ENCODE measurements around the gene SV2C. TPM values are rescaled to one million over a fixed set of nuclear protein-coding genes. Genes with fewer than 3 reads are reported as not detected.
A peak's percentile ranks its signal among the peaks of the same experiment; 100 is the strongest.
"Not testable (repeated sequence)": the region's sequence is repeated elsewhere in the genome, so short reads cannot be mapped to it uniquely, and the experiment has no call there.

Gene SV2C
- total RNA-seq, 1 donor from 2014 or later, result 0.05 TPM

- intact Hi-C loops (cut with micrococcal nuclease); DNase-seq; ATAC-seq: not testable (repeated sequence)
These were observed 6.0 kb downstream of the SV2C start for GRCh38 chr5:76089156-76089555.

- DNase-seq (no peak), ATAC-seq (no peak)
- intact Hi-C loops (cut with micrococcal nuclease), result no loop called here
These were observed 8.2 kb downstream of the SV2C start for GRCh38 chr5:76091351-76091750.

- DNase-seq, result no peak
- intact Hi-C loops (cut with micrococcal nuclease), result no loop called here
- no peak for ATAC-seq
These were observed 16.1 kb downstream of the SV2C start for GRCh38 chr5:76099286-76099702.

- no peak for DNase-seq
- intact Hi-C loops (cut with micrococcal nuclease), result no loop called here
- ATAC-seq, result no peak
These were observed 16.6 kb downstream of the SV2C start for GRCh38 chr5:76099756-76100155.

- ATAC-seq, result no peak
- intact Hi-C loops (cut with micrococcal nuclease), result no loop called here
- DNase-seq, result peak; percentile 33
These were observed 20.8 kb downstream of the SV2C start for GRCh38 chr5:76104027-76104426.

- intact Hi-C loops (cut with micrococcal nuclease), result no loop called here
These were observed 23.0 kb downstream of the SV2C start for GRCh38 chr5:76106149-76106548.

GRCh38 chr5:76111477-76112174, 28.4 kb downstream of the SV2C start:
- DNase-seq, result no peak
- no peak for ATAC-seq
- intact Hi-C loops (cut with micrococcal nuclease), result no loop called here

More at GRCh38 chr5:76106149-76106548, 23.0 kb downstream of the SV2C start:
- DNase-seq (no peak), ATAC-seq (no peak)

GRCh38 chr5:76113103-76113502, 29.9 kb downstream of the SV2C start:
- ATAC-seq (no peak), DNase-seq (no peak)
- intact Hi-C loops (cut with micrococcal nuclease), result no loop called here

- DNase-seq, result peak; percentile 28
These were observed 31.1 kb downstream of the SV2C start for GRCh38 chr5:76114179-76114851.

GRCh38 chr5:76125346-76125745, 42.2 kb downstream of the SV2C start:
- intact Hi-C loops (cut with micrococcal nuclease), result no loop called here
- DNase-seq (no peak), ATAC-seq (no peak)

More at GRCh38 chr5:76114179-76114851, 31.1 kb downstream of the SV2C start:
- ATAC-seq, result peak; percentile 38
- intact Hi-C loops (cut with micrococcal nuclease), result no loop called here

- DNase-seq, result no peak
- ATAC-seq, result no peak
- intact Hi-C loops (cut with micrococcal nuclease), result no loop called here
These were observed 42.7 kb downstream of the SV2C start for GRCh38 chr5:76125888-76126287.

GRCh38 chr5:76134003-76134402, 50.8 kb downstream of the SV2C start:
- DNase-seq (no peak), ATAC-seq (no peak)
- intact Hi-C loops (cut with micrococcal nuclease), result no loop called here

- intact Hi-C loops (cut with micrococcal nuclease), result no loop called here
- DNase-seq, result no peak
- ATAC-seq, result no peak
These were observed 51.5 kb downstream of the SV2C start for GRCh38 chr5:76134646-76135045.

GRCh38 chr5:76137887-76138542, 54.8 kb downstream of the SV2C start:
- DNase-seq (no peak), ATAC-seq (no peak)
- intact Hi-C loops (cut with micrococcal nuclease), result no loop called here

GRCh38 chr5:76143884-76144283, 60.7 kb downstream of the SV2C start:
- no peak for ATAC-seq
- intact Hi-C loops (cut with micrococcal nuclease), result no loop called here
- DNase-seq, result no peak

- ATAC-seq (no peak), DNase-seq (no peak)
- intact Hi-C loops (cut with micrococcal nuclease), result no loop called here
These were observed 61.5 kb downstream of the SV2C start for GRCh38 chr5:76144513-76145274.

GRCh38 chr5:76145945-76146344, 62.8 kb downstream of the SV2C start:
- DNase-seq (no peak), ATAC-seq (no peak)
- intact Hi-C loops (cut with micrococcal nuclease), result no loop called here

- intact Hi-C loops (cut with micrococcal nuclease), result no loop called here
- DNase-seq, result no peak
- no peak for ATAC-seq
These were observed 66.5 kb downstream of the SV2C start for GRCh38 chr5:76149636-76150035.

- DNase-seq (no peak), ATAC-seq (no peak)
- intact Hi-C loops (cut with micrococcal nuclease), result no loop called here
These were observed 69.0 kb downstream of the SV2C start for GRCh38 chr5:76152161-76152560.

GRCh38 chr5:76152700-76153099, 69.5 kb downstream of the SV2C start:
- intact Hi-C loops (cut with micrococcal nuclease), result no loop called here
- no peak for DNase-seq
- ATAC-seq, result no peak

All from left ventricle myocardium superior (tissue), 1 donor.